HG02759 (cell line): ENCODE results near the gene BRF1.
"Not testable (repeated sequence)": the region's sequence is repeated elsewhere in the genome, so short reads cannot be mapped to it uniquely, and the experiment has no call there.

ENCODE experiments used
- ATAC-seq: cut with Tn5 transposase; IDR thresholded peaks from one replicate; pipeline ENCODE4 v1.9.1; 2021; ENCODE audit warnings: mild to moderate bottlenecking, moderate library complexity; ENCODE audit not compliant: unreplicated experiment

Gene BRF1

GRCh38 chr14:105317546-105317945, 16.7 kb upstream of the BRF1 start:
- no peak for ATAC-seq

- no peak for ATAC-seq
Measured at GRCh38 chr14:105316968-105317510, 16.2 kb upstream of the BRF1 start.

- no peak for ATAC-seq
Measured at GRCh38 chr14:105316577-105316941, 15.8 kb upstream of the BRF1 start.

GRCh38 chr14:105315941-105316576, 15.3 kb upstream of the BRF1 start:
- ATAC-seq: no peak

DNA sequence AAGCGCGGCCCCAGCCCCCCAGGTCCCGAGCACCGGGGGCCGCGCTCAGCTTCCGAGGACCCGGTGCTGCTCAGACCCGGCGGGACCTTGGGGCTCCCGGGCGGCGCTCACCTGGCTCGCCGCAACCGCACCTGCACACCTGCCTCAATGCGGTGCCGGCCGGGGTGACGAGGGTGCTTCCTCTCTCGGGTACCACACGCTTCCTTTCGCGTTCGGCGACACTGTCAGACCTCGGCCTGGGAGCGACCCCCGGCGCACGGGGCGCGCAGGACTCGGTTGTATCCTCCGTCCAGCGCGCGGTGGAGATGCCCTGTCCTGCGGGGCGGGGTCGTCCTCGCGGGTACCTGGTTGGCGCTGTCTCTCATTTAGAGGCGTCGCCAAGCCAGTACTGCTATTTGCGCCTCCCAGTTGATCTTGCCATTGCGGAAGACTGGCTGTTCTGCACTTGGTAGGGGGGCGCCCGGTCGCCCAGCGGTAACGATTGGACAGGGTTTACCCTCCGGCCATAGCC, 14.5 kb upstream of the BRF1 start:
- peak; percentile 15 for ATAC-seq

DNA sequence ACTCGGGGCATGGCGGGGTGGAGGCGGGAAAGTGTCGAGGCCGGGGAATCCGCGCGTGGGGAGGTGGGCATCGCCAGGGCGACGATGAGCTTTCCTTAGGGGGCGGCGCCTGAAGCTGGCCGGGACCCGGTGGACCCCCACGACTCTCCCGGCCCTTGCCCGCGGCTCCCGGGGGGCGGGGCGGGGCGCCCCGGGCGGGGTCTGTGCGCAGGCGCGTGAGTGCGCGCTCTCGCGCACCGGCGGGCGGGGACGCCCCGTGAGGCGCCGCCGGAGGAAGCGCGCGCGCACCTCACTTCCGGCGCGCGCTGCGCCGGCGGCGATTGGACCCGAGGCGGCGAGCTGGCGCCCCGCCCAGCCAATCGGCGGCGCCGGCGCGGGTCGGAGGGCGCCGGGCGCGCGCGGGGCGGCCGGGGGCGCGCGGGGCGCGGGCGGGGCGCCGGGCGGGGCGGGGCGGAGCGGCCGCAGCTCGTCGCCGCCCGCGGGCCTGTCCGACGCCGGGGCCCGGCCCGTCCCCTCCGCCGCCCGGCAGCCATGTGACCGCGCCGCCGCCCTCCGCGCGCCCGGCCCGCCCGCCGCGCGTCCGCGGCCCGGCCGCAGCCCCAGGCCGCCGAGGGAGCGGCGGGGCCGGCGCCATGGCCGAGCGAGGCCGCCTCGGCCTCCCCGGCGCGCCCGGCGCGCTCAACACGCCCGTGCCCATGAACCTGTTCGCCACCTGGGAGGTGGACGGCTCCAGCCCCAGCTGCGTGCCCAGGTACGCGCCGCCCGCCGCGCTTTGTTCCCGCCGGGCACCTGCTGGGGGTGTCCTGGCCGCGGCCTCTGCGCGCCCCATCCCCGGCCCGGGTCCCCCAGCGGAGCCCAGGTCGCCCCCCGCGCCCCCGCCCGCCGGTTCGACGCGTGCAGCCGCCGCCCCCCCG, 13.7 kb upstream of the BRF1 start, which contains the start of gene PACS2:
PACS2 (plus strand) TSS at position 462 of the 914 bp plus-strand sequence; CDS start at position 633, 171 bp downstream.
- peak; percentile 81 for ATAC-seq

GRCh38 chr14:105313381-105314286, 12.8 kb upstream of the BRF1 start:
- peak; percentile 18 for ATAC-seq

DNA sequence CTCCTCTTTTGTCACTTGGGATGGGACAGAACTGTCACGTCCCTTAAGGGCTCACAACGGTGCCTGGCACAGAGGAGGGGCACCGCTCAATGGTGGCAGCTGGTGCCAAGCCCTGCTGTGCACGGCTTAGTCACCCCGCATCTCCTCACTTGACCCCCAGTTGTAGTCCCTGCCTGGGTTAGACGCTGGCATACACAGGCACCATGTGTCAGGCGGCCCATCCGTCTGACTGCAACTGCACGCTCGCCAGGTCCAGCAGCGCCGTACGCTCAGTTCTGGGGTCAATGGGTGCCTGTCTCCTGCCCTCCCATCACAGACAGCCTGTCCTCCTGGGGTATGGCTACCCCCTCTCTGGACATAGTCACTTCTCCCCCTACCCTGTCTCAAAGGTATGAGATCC, 12.2 kb upstream of the BRF1 start:
- no peak for ATAC-seq

GRCh38 chr14:105311838-105312237, 11.0 kb upstream of the BRF1 start:
- no peak for ATAC-seq

DNA sequence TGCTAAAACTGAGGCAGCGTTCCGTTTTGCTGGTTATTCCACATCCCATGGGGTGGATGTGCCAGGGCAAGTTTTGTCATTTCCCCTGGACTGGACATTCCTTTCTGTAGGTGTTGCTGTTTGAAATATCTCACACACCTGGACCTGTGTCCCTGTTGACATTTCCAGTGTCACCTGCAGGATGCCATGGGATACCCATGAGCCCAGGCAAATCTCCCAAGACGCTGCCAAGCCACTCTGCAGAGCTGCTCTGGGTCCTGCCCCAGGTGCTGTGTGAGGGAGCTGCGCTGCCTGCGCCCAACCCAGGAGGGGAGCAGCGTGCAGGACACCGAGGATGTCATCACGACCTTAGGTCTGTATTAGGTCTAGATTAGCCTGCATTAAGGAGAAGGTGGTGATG, 8.6 kb upstream of the BRF1 start:
- no peak for ATAC-seq

- ATAC-seq: no peak
Measured at GRCh38 chr14:105307052-105307727, 6.4 kb upstream of the BRF1 start.

DNA sequence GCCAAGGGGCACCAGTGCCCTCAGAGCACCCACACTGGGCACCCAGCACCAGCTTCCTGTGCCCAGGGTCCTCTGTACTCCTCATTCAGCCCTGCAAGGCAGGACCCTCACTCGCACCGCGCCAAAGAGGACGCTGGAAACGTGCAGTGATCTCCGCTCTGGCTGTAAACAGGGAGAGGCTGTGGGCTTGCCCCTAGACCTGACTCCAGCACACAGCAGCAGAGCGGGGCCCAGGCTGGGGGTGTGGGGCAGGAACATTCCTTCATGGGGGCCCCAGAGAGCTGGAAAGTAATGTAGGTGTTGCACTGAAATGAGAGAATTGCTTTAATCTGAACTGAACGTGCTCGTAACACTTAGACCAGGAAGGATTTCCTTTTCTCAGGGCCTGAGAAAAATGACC, 5.0 kb upstream of the BRF1 start:
- ATAC-seq: no peak

DNA sequence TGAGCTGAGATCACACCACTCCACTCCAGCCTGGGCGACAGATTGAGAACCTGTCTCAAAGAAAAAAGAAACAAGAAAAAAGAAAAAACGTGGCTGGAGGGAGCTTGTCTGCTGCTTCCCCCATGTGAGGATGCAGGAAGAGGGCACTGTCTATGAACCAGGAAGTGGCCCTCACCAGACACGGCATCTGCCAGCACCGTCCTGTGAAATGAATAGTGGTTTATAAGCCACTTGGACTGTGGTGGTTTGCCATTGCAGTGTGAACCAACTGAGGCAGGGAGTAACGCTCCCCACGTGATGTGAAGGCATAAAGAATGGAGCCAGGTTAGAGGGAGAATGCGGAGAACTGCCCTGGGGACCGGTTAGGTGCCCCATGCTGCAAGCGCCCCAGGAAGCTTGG, 4.5 kb upstream of the BRF1 start:
- no peak for ATAC-seq

- no peak for ATAC-seq
Measured at GRCh38 chr14:105304565-105304964, 3.8 kb upstream of the BRF1 start.

- no peak for ATAC-seq
Measured at GRCh38 chr14:105303949-105304348, 3.1 kb upstream of the BRF1 start.

DNA sequence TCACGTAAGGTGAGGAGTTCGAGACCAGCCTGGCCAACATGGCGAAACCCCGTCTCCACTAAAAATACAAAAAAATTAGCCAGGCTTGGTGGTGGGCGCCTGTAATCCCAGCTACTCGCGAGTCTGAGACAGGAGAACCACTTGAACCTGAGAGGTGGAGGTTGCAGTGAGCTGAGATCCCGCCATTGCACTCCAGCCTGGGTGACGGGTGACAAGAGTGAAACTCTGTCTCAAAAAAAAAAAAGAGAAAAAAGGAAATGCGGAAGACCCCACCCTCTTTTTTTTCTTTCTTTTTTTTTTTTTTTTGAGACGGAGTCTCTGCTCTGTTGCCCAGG, 1.1 kb upstream of the BRF1 start:
- not testable (repeated sequence) for ATAC-seq

- peak; percentile 68 for ATAC-seq
Measured at GRCh38 chr14:105301103-105301914, 508 bp upstream of the BRF1 start.

GRCh38 chr14:105299654-105300541, 903 bp downstream of the BRF1 start:
- ATAC-seq: peak; percentile 12
